ENCODE data around the gene NOTCH1. TPM values are rescaled to one million over a fixed set of nuclear protein-coding genes. Genes with fewer than 3 reads are reported as not detected.

The NOTCH1 gene
- total RNA-seq, 1 donor from 2014 or later = 113 TPM

- no peak for DNase-seq
- no peaks in the 10 kb centered on the region for H3K9me3 Mint-ChIP-seq
- H3K4me3 Mint-ChIP-seq = no peak overlapping the region
- no peak overlapping the region for H3K27ac Mint-ChIP-seq
- no peaks in the 10 kb centered on the region for H3K4me1 Mint-ChIP-seq
- H3K36me3 Mint-ChIP-seq (ENCODE audit: low read depth) = peaks cover 27% of the 10 kb centered on the region
- no peaks in the 10 kb centered on the region for H3K27me3 Mint-ChIP-seq
- intact Hi-C loops (cut with micrococcal nuclease) = no loop called here
Observed at GRCh38 chr9:136499071-136499934, 46.5 kb downstream of the NOTCH1 start.

- Mint-ChIP-seq H3K36me3 (ENCODE audit: low read depth) (peaks cover 25% of the 10 kb centered on the region), H3K9me3 (no peaks in the 10 kb centered on the region), H3K4me1 (no peaks in the 10 kb centered on the region), H3K27me3 (no peaks in the 10 kb centered on the region), H3K27ac (no peak overlapping the region), H3K4me3 (no peak overlapping the region)
- intact Hi-C loops (cut with micrococcal nuclease) = no loop called here
- no peak for DNase-seq
Observed at GRCh38 chr9:136497916-136498695, 47.7 kb downstream of the NOTCH1 start.

- Mint-ChIP-seq H3K4me1 (no peaks in the 10 kb centered on the region), H3K9me3 (no peaks in the 10 kb centered on the region), H3K4me3 (no peak overlapping the region), H3K27me3 (no peaks in the 10 kb centered on the region), H3K27ac (no peak overlapping the region), H3K36me3 (ENCODE audit: low read depth) (peaks cover 21% of the 10 kb centered on the region)
- no peak for DNase-seq
- intact Hi-C loops (cut with micrococcal nuclease) = no loop called here
Observed at GRCh38 chr9:136496801-136497620, 48.8 kb downstream of the NOTCH1 start.

GRCh38 chr9:136496181-136496580 lies 49.7 kb downstream of the NOTCH1 start:
- no peak for DNase-seq
- no peaks in the 10 kb centered on the region for H3K9me3 Mint-ChIP-seq
- peak overlapping the region; percentile 63 for H3K27ac Mint-ChIP-seq
- intact Hi-C loops (cut with micrococcal nuclease) = no loop called here
- no peak overlapping the region for H3K4me3 Mint-ChIP-seq
- no peaks in the 10 kb centered on the region for H3K27me3 Mint-ChIP-seq
- peaks cover 18% of the 10 kb centered on the region for H3K36me3 Mint-ChIP-seq (ENCODE audit: low read depth)
- H3K4me1 Mint-ChIP-seq = no peaks in the 10 kb centered on the region

GRCh38 chr9:136495238-136495800 lies 50.5 kb downstream of the NOTCH1 start:
- no peaks in the 10 kb centered on the region for H3K9me3 Mint-ChIP-seq
- H3K27me3 Mint-ChIP-seq = no peaks in the 10 kb centered on the region
- H3K4me1 Mint-ChIP-seq = no peaks in the 10 kb centered on the region
- H3K27ac Mint-ChIP-seq = no peak overlapping the region
- H3K4me3 Mint-ChIP-seq = no peak overlapping the region
- intact Hi-C loops (cut with micrococcal nuclease) = no loop called here
- H3K36me3 Mint-ChIP-seq (ENCODE audit: low read depth) = peaks cover 15% of the 10 kb centered on the region
- DNase-seq = no peak

- Mint-ChIP-seq H3K9me3 (no peaks in the 10 kb centered on the region), H3K27me3 (no peaks in the 10 kb centered on the region), H3K27ac (no peak overlapping the region), H3K4me3 (no peak overlapping the region), H3K36me3 (ENCODE audit: low read depth) (peaks cover 11% of the 10 kb centered on the region), H3K4me1 (no peaks in the 10 kb centered on the region)
- intact Hi-C loops (cut with micrococcal nuclease) = no loop called here
- no peak for DNase-seq
Observed at GRCh38 chr9:136494531-136495215, 51.2 kb downstream of the NOTCH1 start.

- intact Hi-C loops (cut with micrococcal nuclease) = no loop called here
- peaks cover 11% of the 10 kb centered on the region for H3K36me3 Mint-ChIP-seq (ENCODE audit: low read depth)
- H3K4me1 Mint-ChIP-seq = no peaks in the 10 kb centered on the region
- H3K9me3 Mint-ChIP-seq = no peaks in the 10 kb centered on the region
- no peak overlapping the region for H3K4me3 Mint-ChIP-seq
- no peak overlapping the region for H3K27ac Mint-ChIP-seq
- no peak for DNase-seq
- no peaks in the 10 kb centered on the region for H3K27me3 Mint-ChIP-seq
Observed at GRCh38 chr9:136494012-136494411, 51.8 kb downstream of the NOTCH1 start.

GRCh38 chr9:136493567-136493971 lies 52.3 kb downstream of the NOTCH1 start:
- no peaks in the 10 kb centered on the region for H3K27me3 Mint-ChIP-seq
- H3K4me1 Mint-ChIP-seq = no peaks in the 10 kb centered on the region
- peaks cover 8% of the 10 kb centered on the region for H3K36me3 Mint-ChIP-seq (ENCODE audit: low read depth)
- H3K4me3 Mint-ChIP-seq = no peak overlapping the region
- H3K27ac Mint-ChIP-seq = no peak overlapping the region
- intact Hi-C loops (cut with micrococcal nuclease) = no loop called here
- H3K9me3 Mint-ChIP-seq = no peaks in the 10 kb centered on the region
- no peak for DNase-seq

GRCh38 chr9:136492978-136493522 lies 52.8 kb downstream of the NOTCH1 start:
- no peak overlapping the region for H3K4me3 Mint-ChIP-seq
- intact Hi-C loops (cut with micrococcal nuclease) = no loop called here
- H3K27ac Mint-ChIP-seq = no peak overlapping the region

GRCh38 chr9:136489731-136490130 lies 56.1 kb downstream of the NOTCH1 start:
- Mint-ChIP-seq H3K27me3 (peaks cover 2% of the 10 kb centered on the region), H3K4me1 (peaks cover 4% of the 10 kb centered on the region), H3K36me3 (ENCODE audit: low read depth) (no peaks in the 10 kb centered on the region), H3K27ac (no peak overlapping the region), H3K4me3 (no peak overlapping the region), H3K9me3 (no peaks in the 10 kb centered on the region)
- intact Hi-C loops (cut with micrococcal nuclease) = no loop called here
- DNase-seq = no peak

More at GRCh38 chr9:136492978-136493522, 52.8 kb downstream of the NOTCH1 start:
- peaks cover 8% of the 10 kb centered on the region for H3K36me3 Mint-ChIP-seq (ENCODE audit: low read depth)
- DNase-seq = no peak
- no peaks in the 10 kb centered on the region for H3K4me1 Mint-ChIP-seq
- no peaks in the 10 kb centered on the region for H3K27me3 Mint-ChIP-seq
- no peaks in the 10 kb centered on the region for H3K9me3 Mint-ChIP-seq

GRCh38 chr9:136488247-136489214 lies 57.3 kb downstream of the NOTCH1 start:
- H3K4me1 Mint-ChIP-seq = peaks cover 5% of the 10 kb centered on the region
- H3K36me3 Mint-ChIP-seq (ENCODE audit: low read depth) = no peaks in the 10 kb centered on the region
- H3K4me3 Mint-ChIP-seq = no peak overlapping the region
- H3K9me3 Mint-ChIP-seq = no peaks in the 10 kb centered on the region
- no peak overlapping the region for H3K27ac Mint-ChIP-seq
- DNase-seq = peak; percentile 93
- peaks cover 2% of the 10 kb centered on the region for H3K27me3 Mint-ChIP-seq
- intact Hi-C loops (cut with micrococcal nuclease) = loop anchor here (1.0 kb wide), 1 partner anchor 156 kb away; no protein-coding TSS in a partner anchor

GRCh38 chr9:136487672-136488071 lies 58.2 kb downstream of the NOTCH1 start:
- H3K36me3 Mint-ChIP-seq (ENCODE audit: low read depth) = peaks cover 2% of the 10 kb centered on the region
- H3K27ac Mint-ChIP-seq = no peak overlapping the region
- peaks cover 5% of the 10 kb centered on the region for H3K4me1 Mint-ChIP-seq
- H3K4me3 Mint-ChIP-seq = no peak overlapping the region
- DNase-seq = no peak
- H3K9me3 Mint-ChIP-seq = no peaks in the 10 kb centered on the region
- H3K27me3 Mint-ChIP-seq = peaks cover 2% of the 10 kb centered on the region
- intact Hi-C loops (cut with micrococcal nuclease) = loop anchor here (1.0 kb wide), 1 partner anchor 157 kb away; no protein-coding TSS in a partner anchor
